Fibroblast of the conjunctiva (primary cell): Measurements from ENCODE around the gene LAMA2.
"Not testable (repeated sequence)": the region's sequence is repeated elsewhere in the genome, so short reads cannot be mapped to it uniquely, and the experiment has no call there.

ENCODE experiments used
- DNase-seq: peaks from one replicate; pipeline ENCODE4 v3.0.0-alpha.2; 2010; ENCODE audit warnings: low read depth

The LAMA2 gene

GRCh38 chr6:129117355-129117754 is 234.4 kb downstream of the LAMA2 start:
- DNase-seq, result no peak

GRCh38 chr6:129120856-129121638 is 238.1 kb downstream of the LAMA2 start:
- DNase-seq, result no peak

GRCh38 chr6:129124347-129124746 is 241.4 kb downstream of the LAMA2 start:
- no peak for DNase-seq

GRCh38 chr6:129130106-129130505 is 247.2 kb downstream of the LAMA2 start:
- no peak for DNase-seq

GRCh38 chr6:129130959-129131681 is 248.2 kb downstream of the LAMA2 start:
- peak; percentile 40 for DNase-seq

GRCh38 chr6:129133770-129134192 is 250.8 kb downstream of the LAMA2 start:
- DNase-seq, result no peak

- DNase-seq, result no peak
Observed at GRCh38 chr6:129134535-129134934, 251.6 kb downstream of the LAMA2 start.

GRCh38 chr6:129135451-129135850 is 252.5 kb downstream of the LAMA2 start:
- no peak for DNase-seq

GRCh38 chr6:129136751-129137150 is 253.8 kb downstream of the LAMA2 start:
- no peak for DNase-seq

GRCh38 chr6:129138739-129139405 is 255.9 kb downstream of the LAMA2 start:
- no peak for DNase-seq

GRCh38 chr6:129140526-129140925 is 257.6 kb downstream of the LAMA2 start:
- DNase-seq, result no peak

- no peak for DNase-seq
Observed at GRCh38 chr6:129141499-129141898, 258.6 kb downstream of the LAMA2 start.

- no peak for DNase-seq
Observed at GRCh38 chr6:129146902-129147301, 264.0 kb downstream of the LAMA2 start.

GRCh38 chr6:129150507-129150906 is 267.6 kb downstream of the LAMA2 start:
- no peak for DNase-seq

- DNase-seq, result no peak
Observed at GRCh38 chr6:129153257-129153656, 270.3 kb downstream of the LAMA2 start.

- DNase-seq, result not testable (repeated sequence)
Observed at GRCh38 chr6:129159242-129159641, 276.3 kb downstream of the LAMA2 start.

- DNase-seq, result no peak
Observed at GRCh38 chr6:129162605-129163004, 279.7 kb downstream of the LAMA2 start.

- DNase-seq, result no peak
Observed at GRCh38 chr6:129163551-129163950, 280.6 kb downstream of the LAMA2 start.

- DNase-seq, result no peak
Observed at GRCh38 chr6:129164032-129164431, 281.1 kb downstream of the LAMA2 start.

GRCh38 chr6:129172279-129172995 is 289.5 kb downstream of the LAMA2 start:
- not testable (repeated sequence) for DNase-seq

GRCh38 chr6:129175066-129175465 is 292.1 kb downstream of the LAMA2 start:
- no peak for DNase-seq

- DNase-seq, result no peak
Observed at GRCh38 chr6:129177801-129178200, 294.9 kb downstream of the LAMA2 start.
